A172 (cell line): ENCODE data around the gene DLGAP4. TPM values are rescaled to one million over a fixed set of nuclear protein-coding genes. Genes with fewer than 3 reads are reported as not detected.

ENCODE experiments used
- DNase-seq: peaks from one replicate; pipeline ENCODE4 v3.0.0-alpha.2; 2015; ENCODE audit warnings: low spot score
- total RNA-seq: library from RNA; depleted of rRNA; stranded (reverse); fragments of >200 nt; shearing (Covaris generic); gene quantifications from 2 replicates; pipeline ENCODE4 v1.2.3, GENCODE V29; 2014

DLGAP4 gene
- total RNA-seq, 1 experiment from 2014 or later = 29.6 TPM

GRCh38 chr20:36333841-36334240, 27.7 kb downstream of the DLGAP4 start:
- no peak for DNase-seq

GRCh38 chr20:36334281-36335205, 28.4 kb downstream of the DLGAP4 start:
- no peak for DNase-seq

DNA sequence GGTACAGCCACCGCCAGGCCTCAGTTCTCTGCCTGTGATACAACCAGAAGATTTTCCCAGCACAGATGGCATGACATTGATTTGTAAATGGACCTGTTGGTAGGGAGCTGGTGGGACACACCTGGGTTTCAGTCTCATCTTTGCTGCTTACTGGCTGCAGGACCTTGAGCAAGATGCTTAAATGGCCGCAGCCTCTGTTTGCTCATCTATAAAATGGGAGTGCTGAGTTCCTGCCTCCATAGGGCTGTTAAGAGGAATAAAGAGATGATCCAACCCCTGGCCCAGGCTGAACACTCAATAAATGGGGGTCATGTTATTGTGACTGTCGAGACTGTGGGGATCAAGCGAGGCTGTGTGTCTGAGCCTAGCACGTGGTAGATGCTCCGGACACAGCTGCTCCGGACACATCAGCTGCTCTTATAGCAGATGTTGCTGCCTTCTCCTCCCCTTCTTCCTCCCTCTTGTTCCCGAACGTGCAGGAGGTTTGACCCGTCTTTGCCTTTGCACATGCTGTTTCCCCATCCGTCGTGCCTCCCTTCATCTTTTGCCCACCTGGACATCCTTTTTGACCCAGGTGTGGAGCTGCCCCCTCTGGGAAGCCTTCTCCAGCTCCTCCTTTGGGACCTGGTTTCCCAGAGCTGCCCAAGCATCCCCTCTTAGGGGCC, 29.2 kb downstream of the DLGAP4 start:
- DNase-seq = no peak

DNA sequence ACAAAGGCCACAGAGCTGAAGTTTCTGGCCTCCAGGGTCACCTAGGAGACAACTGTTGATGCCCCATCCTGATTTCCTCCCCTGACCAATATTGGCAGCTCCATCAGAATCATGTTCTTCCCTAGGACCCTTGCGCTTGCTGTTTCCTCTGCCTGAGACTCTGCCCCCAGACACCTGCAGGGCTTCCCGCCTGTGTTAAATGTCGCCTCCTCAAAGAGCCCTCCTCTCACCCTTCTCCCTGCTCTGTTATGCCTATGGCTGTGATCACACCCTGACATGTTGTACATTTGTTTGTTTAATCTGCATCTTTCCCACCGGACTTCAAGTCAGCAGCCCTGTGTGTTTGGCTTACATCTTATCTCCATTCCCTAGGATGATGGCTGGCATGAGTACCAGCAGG, 30.1 kb downstream of the DLGAP4 start:
- no peak for DNase-seq

DNA sequence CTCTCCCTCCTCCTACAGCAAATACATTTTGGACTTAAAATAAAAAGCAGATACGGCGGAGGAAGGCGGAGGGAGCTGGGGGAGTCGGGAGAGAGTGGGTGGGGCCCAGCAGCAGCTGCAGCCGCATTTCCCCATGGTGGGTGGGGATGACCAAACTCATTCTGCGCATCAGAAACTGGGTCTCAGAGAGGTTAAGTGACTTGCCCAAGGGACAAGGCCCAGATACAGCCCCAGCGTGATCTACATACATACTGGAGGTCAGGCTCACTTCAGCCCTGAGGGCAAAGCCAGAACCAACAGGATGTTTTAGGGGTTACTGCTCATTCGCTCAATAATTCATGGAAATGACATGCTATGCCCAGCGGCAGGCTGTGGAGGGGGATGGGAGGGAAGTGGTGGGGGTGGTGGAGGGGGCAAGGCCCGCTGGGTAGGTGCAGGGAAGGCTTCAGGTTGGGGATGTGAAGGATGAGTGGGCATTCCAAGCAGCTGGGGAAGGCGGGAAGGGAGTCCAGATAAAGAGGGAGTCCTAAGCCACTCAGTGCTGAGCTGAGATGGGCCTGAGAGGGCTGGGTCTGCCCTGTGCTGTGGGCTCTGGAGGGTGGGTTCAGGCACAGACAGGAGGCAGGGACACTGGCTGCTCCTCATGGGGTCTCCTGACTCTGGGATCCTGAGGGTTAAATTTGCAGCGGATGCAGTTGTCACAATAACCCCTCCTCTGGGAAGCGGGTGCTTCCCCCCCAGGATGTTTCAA, 31.0 kb downstream of the DLGAP4 start:
- no peak for DNase-seq

GRCh38 chr20:36337886-36338285, 31.7 kb downstream of the DLGAP4 start:
- DNase-seq = no peak

GRCh38 chr20:36339646-36340592, 33.8 kb downstream of the DLGAP4 start:
- DNase-seq = peak; percentile 44

DNA sequence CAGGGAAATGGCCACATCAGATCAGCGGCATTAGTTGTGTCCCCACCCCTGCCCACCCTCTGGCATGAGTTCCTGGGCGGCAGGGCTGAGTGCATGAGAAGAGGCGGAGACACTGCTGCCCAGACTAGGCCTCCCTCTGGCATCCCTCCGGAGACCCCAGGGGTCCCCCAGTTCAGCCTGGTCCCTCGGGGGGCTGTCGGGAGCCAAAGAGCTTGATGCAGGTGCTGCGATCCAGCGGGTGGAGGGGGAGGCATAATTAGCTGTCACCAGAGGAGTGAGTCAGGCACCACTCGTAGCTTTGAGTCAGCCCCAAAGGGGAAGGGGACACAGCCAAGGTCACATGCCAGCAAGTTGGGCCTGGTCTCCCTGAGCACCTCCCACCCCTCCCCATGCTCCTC, 34.5 kb downstream of the DLGAP4 start:
- DNase-seq = peak; percentile 41

- no peak for DNase-seq
Measured at GRCh38 chr20:36341331-36342020, 35.3 kb downstream of the DLGAP4 start.

DNA sequence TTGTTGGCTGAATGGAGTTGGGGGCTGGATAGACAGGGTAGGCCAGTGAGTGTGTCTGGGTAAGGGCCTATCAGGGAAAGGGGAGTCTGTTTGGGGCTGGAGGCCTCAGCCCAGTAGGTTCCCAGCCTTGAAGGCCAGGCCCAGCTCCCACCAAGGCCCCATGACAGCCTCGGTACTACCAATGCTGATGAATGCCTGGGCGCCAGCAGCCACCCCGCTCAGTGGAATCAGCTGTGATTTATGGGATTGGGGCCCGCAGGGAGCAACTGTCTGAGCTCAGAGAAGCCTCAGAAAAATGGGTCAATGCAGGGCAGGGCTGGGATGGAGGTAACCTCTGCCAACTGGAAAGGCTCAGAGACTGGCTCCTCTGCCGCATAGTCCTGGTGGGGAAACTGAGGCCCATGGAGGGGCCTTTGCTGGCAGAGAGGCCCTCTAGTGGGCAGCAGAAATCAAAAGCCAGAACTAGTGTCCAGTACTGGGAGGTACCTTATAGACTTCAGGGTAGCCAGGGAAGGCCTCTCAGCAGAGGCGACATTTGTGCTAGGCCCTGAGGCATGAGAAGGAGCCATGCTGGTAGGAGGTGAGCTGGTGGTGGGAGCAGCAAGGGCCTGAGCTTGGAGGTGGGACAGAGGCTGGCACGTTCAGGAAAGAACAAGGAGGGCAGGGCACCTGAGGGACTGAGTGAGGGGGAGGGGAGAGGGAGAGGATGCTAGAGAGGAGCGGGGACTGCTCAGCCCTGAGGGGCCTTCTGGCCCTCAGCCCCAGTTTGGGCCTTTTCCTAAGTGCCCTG, 36.4 kb downstream of the DLGAP4 start:
- DNase-seq = no peak

DNA sequence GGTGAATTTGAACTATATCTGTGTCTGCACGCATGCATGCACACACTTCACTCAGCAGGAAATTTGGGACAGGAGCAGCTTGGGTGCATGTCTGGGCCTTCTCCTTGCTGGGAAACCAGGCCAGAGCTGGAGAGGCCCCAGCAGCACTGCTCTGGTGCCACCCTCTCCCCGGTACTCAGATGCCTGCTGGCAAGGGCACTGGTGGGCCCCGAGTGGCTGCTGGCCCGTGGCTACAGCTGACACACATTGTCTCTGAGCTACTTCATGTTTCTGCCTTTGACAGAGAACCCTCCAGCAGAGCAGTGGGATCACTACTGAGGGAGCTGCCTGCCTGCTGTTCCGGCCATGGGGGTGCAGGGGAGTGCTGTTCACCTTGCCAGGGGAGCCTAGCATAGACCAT, 37.5 kb downstream of the DLGAP4 start:
- no peak for DNase-seq

- peak; percentile 45 for DNase-seq
Measured at GRCh38 chr20:36344517-36345132, 38.5 kb downstream of the DLGAP4 start.

DNA sequence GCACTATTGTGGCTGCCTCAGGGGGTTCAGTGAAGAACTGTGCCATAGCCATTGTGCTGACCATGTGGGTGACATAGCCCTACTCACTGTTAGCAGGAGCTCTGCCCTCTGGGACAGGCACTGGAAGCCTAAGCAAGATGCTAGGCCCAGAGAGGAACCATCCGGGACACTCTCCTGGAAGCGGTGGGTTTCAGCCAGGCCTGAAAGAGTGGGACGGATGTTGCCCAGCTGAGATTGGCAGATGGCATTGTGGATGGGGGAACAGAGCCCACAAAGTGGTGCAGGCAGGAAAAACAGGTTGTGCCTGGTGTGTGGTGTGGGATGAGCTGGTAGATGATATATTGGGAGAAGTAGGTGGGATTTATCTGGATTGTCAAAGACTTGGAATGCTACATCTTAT, 40.1 kb downstream of the DLGAP4 start:
- no peak for DNase-seq

DNA sequence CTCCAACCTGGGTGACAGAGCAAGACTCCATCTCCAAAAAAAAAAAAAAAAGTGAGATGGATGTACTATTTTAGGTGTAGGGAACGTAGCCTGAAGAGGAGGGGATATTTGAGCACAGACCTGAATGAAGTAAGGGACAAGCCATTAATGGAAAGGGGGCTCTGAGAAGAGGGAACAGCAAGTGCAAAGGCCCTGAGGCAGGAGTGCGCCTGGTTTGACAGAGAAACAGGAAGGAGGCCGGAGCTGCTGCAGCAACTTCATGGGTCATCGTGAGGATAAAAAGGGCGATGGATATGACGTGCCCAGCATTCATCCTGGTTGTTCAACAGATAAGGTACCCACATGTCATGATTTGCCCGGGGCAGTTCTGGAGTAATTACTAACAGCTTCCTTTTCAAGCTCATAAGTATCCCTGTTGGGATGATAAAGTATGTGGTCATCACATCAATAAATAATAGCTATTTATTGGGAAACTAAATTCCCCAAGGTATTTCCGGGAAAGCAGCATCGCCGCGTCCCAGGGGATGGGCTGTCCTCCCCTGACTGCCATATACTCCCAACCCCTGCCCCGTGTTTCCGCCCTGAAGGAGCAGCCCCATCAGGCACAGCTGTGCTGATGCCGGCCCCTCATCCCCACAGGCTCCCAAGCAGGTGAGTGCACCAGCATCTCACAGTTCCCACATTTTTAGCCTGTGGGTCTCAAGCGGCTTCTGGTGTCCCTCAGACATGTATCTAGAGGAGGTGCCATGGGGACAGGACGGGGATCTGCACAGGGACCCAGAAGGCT, 43.4 kb downstream of the DLGAP4 start:
- peak; percentile 78 for DNase-seq

DNA sequence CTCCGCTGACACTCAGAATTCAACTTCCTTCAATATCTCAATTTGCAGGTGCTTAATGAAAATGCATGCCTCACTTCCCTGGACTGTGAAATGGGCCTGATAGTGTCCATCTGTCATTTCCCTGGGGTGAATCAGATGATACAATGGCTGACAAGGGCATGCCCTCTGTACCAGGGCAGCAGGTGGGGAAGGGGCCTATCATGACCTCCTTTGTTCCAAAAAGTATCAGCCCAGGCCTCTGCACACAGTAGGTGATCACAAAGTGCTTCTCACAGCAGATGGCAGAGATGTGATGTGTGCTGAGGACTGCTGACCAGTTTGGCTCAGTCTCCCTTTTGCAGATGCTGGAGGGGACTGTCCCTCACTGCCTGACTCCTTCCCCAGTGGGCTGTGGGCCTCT, 44.3 kb downstream of the DLGAP4 start:
- DNase-seq = no peak

GRCh38 chr20:36351937-36352336, 45.8 kb downstream of the DLGAP4 start:
- DNase-seq = no peak

- DNase-seq = no peak
Measured at GRCh38 chr20:36352843-36353553, 46.9 kb downstream of the DLGAP4 start.

DNA sequence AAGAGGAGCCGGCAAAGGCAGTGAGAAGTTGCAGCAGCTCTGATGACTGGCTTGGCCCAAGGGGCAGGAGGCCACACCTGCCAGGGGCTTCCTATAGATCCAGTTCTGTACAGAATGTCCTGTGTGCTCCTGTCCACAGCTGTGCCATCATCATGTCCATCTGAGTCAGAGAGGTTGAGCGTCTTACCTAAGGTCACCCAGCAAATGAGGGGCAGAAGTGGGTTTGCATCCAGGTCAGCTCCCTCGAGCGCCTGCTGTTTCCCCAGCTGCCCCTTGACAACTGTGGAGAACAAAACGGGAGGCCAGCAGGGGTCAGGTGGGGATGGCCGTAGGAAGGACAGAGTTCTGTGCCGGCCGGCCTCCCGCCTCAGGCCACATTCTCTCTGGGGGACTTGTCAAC, 47.6 kb downstream of the DLGAP4 start:
- no peak for DNase-seq
